D721Med (cell line): ENCODE measurements around the gene NECAB2.

ENCODE experiments used
- DNase-seq: peaks from one replicate; pipeline ENCODE4 v3.0.0; 2011; ENCODE audit warnings: low spot score; ENCODE audit not compliant: insufficient read length
- FAIRE-seq: peaks from 2 replicates; lab custom pipeline; 2011; peaks lifted over from hg19 to GRCh38; lab: Jason Lieb, UNC
- CTCF ChIP-seq: IDR thresholded peaks from 2 replicates; pipeline ENCODE4 v1.5.1; 2012; ENCODE audit warnings: mild to moderate bottlenecking, control low read depth; ENCODE audit not compliant: insufficient read depth; ENCODE audit errors: missing control alignments

The NECAB2 gene

GRCh38 chr16:84009282-84009681, 41.2 kb downstream of the NECAB2 start:
- FAIRE-seq (no peak), DNase-seq (no peak)
- TF ChIP-seq CTCF: no peak

DNA sequence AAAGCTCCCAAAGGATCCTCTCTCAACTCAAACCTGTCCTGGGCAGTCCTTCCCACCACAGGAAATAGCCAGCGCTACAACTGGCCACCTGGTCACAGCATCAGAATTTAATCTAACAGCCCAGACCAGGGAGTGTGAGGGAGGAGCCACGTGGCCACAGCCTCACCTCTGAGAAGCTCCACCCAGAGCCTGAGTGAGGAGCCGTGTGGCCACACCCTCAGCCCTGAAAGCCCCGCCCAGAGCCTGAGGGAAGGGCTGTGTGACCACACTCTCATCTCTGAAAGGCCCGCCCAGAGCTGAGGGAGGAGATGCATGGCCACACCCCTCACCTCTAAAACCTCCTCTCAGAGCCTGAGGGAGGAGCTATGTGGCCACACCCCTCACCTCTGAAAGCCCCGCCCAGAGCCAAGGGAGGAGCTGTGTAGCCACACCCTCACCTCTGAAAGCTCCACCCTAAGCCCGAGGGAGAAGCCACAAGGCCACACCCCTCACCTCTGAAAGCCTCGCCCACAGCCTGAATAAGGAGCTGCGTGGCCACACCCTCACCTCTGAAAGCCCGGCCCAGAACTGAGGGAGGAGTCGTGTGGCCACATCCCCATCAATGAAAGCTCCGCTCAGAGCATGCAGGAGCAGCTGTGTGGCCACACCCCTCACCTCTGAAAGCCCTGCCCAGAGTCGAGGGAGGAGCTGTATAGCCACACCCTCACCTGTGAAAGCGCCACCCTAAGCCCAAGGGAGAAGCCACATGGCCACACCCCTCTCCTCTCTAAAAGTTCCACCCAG, 45.9 kb downstream of the NECAB2 start:
- no peak for TF ChIP-seq CTCF
- DNase-seq (no peak), FAIRE-seq (no peak)

GRCh38 chr16:84014570-84015327, 46.7 kb downstream of the NECAB2 start:
- no peak for DNase-seq
- TF ChIP-seq CTCF: no peak
- no peak for FAIRE-seq

- DNase-seq (no peak), FAIRE-seq (no peak)
- TF ChIP-seq CTCF: no peak
Observed at GRCh38 chr16:84015399-84015798, 47.4 kb downstream of the NECAB2 start.

DNA sequence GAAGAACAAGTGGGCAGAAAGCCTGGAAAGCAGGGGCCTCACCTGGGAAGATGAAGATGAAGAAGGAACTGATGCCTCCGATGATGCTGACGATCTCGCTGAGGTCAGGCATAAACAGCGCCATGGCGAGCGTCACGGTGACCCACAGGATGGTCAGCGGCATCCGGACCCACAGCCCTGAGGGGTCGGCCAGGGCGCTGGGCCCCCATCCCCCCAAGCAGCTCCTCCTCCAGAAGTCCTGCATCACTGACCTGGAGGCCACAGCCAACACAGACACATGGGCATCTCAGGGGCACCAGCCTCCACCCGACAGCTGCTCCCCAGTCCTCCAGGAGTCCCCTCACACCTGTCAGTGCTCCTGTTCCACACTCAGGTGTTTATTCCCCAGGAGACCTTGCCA, 48.4 kb downstream of the NECAB2 start:
- FAIRE-seq: no peak
- no peak for DNase-seq
- no peak for TF ChIP-seq CTCF

- no peak for TF ChIP-seq CTCF
- FAIRE-seq (no peak), DNase-seq (no peak)
Observed at GRCh38 chr16:84018710-84019109, 50.7 kb downstream of the NECAB2 start.

- DNase-seq (no peak), FAIRE-seq (no peak)
- TF ChIP-seq CTCF: no peak
Observed at GRCh38 chr16:84020353-84020752, 52.3 kb downstream of the NECAB2 start.
